Stimulated activated naive B cell treated with anti-CD40 and anti-IgM and Interleukin-4, amounts not matched to agents 10 μg/mL and 1 μg/mL and 100 μg/mL, for 72 hours (primary cell): ENCODE results near the gene SIK1.
A peak's percentile ranks its signal among the peaks of the same experiment; 100 is the strongest.
"Not testable (repeated sequence)": the region's sequence is repeated elsewhere in the genome, so short reads cannot be mapped to it uniquely, and the experiment has no call there.

Experiments
- ATAC-seq, 2 donors: fragments of 150-1000 bp; cut with Tn5 transposase; replicated peaks; 2 replicates each; pipeline ENCODE4 v1.10.0; 2021; ENCODE audit warnings: moderate library complexity in 1 of 2
- DNase-seq: peaks from one replicate; pipeline ENCODE4 v3.0.0; 2021
- H3K27ac Mint-ChIP-seq: one replicate; pipeline ENCODE4 v1.8.0; 2022; ENCODE audit warnings: mild to moderate bottlenecking, mixed read lengths
- H3K27me3 Mint-ChIP-seq, 2 donors: one replicate each; pipeline ENCODE4 v1.8.0; 2022; ENCODE audit warnings: mixed read lengths in 2 of 2
- H3K36me3 Mint-ChIP-seq, 2 donors: one replicate each; pipeline ENCODE4 v1.8.0; 2022; ENCODE audit warnings: mixed read lengths in 2 of 2, mild to moderate bottlenecking in 1 of 2
- H3K4me1 Mint-ChIP-seq, 2 donors: one replicate each; pipeline ENCODE4 v1.8.0; 2022; ENCODE audit warnings: mixed read lengths in 2 of 2, mild to moderate bottlenecking in 1 of 2
- H3K4me3 Mint-ChIP-seq, 2 donors: one replicate each; pipeline ENCODE4 v1.8.0; 2022; ENCODE audit warnings: mild to moderate bottlenecking in 2 of 2, mixed read lengths in 2 of 2, moderate library complexity in 1 of 2
- H3K9me3 Mint-ChIP-seq, 2 donors: one replicate each; pipeline ENCODE4 v1.8.0; 2022; ENCODE audit warnings: mixed read lengths in 2 of 2, mild to moderate bottlenecking in 1 of 2

The SIK1 gene

DNA sequence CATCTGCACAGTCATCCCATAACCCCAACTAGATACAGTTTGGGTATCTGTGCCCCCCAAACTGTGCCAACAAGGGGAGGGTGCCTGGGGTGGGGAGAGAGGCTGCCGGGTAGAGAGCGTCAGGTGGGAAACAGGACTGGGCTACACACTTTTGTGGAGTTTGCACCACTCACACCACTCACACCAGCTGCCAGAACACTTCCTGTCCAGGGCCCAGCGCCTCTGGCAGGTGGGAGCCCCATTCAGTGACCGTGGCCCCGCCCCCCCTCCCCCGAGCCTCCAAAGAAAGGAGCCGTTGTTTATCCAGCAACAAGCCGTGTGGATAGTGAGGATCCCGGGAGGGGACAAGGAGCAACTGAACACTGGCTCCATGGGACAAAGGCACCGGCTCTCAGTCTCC is 44.0 kb downstream of the SIK1 start:
- H3K36me3 Mint-ChIP-seq, H3K27me3 Mint-ChIP-seq, DNase-seq, H3K9me3 Mint-ChIP-seq, H3K4me1 Mint-ChIP-seq, ATAC-seq, H3K4me3 Mint-ChIP-seq, H3K27ac Mint-ChIP-seq: not testable (repeated sequence)

- H3K36me3 Mint-ChIP-seq, H3K9me3 Mint-ChIP-seq, DNase-seq, H3K27me3 Mint-ChIP-seq, H3K4me1 Mint-ChIP-seq, H3K4me3 Mint-ChIP-seq, H3K27ac Mint-ChIP-seq: not testable (repeated sequence)
- peak; percentile 56 to 68 for ATAC-seq
Measured at GRCh38 chr21:43380852-43381533, 45.9 kb downstream of the SIK1 start.

GRCh38 chr21:43380337-43380736 is 46.6 kb downstream of the SIK1 start:
- not testable (repeated sequence) for H3K27me3 Mint-ChIP-seq, H3K9me3 Mint-ChIP-seq, DNase-seq, H3K36me3 Mint-ChIP-seq, H3K27ac Mint-ChIP-seq, H3K4me3 Mint-ChIP-seq
- ATAC-seq: peak; percentile 50
- H3K4me1 Mint-ChIP-seq: peaks cover 3 to 12% of the 10 kb centered on the region in 2 donors

DNA sequence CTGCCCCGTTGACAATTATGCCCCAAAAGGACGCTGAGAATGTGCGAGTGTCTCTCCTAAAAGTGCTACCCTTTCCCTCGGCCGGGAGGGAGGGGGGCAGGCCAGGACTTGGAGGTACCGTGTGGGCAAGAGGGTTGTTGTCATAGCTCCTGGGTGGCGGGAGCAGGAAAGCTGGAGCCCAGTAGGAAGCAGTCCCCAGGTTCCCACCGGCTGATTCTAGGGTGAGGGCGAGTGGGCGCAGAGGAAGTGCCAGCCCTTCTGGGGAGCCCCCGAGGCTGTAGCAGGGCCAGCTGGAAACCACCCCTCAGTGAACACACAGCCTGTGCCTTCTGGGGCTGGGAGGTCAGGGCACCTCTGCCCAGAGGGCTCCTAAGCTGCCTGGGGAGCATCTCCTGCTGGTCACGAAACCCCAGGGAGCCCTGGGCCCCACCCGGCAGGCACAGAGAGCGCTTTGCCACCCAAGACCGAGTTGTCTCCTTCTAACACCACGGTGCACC is 47.3 kb downstream of the SIK1 start:
- H3K9me3 Mint-ChIP-seq, H3K27me3 Mint-ChIP-seq, H3K27ac Mint-ChIP-seq, H3K4me3 Mint-ChIP-seq, H3K36me3 Mint-ChIP-seq, DNase-seq: not testable (repeated sequence)
- ATAC-seq: peak; percentile 65 to 68
- peaks cover 3 to 19% of the 10 kb centered on the region in 2 donors for H3K4me1 Mint-ChIP-seq

DNA sequence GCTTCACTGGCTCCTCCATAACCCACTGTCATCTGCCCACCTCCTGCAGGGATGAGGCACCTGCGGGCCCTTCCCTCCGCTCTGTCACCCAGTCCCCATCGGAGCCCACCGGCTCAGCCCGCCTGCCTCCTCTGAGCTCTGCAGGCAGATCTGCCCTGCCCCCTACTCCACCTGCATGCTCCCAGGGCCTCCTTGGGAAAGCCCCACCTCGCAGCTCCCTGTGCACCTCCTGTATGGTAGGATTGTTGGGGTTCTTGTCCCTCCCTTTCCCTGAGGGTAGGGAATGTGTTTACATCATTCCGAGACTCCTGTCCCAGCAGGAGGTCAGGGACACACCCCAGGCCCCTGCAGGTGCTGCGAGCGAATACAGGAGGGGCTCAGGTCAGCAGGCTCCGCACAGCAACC is 50.5 kb downstream of the SIK1 start:
- Mint-ChIP-seq H3K4me3 (no peak overlapping the region), H3K27ac (peak overlapping the region; percentile 14), H3K4me1 (peaks cover 8 to 29% of the 10 kb centered on the region in 2 donors), H3K36me3 (no peaks in the 10 kb centered on the region), H3K9me3 (no peaks in the 10 kb centered on the region), H3K27me3 (no peaks in the 10 kb centered on the region)
- ATAC-seq (no peak), DNase-seq (no peak)

DNA sequence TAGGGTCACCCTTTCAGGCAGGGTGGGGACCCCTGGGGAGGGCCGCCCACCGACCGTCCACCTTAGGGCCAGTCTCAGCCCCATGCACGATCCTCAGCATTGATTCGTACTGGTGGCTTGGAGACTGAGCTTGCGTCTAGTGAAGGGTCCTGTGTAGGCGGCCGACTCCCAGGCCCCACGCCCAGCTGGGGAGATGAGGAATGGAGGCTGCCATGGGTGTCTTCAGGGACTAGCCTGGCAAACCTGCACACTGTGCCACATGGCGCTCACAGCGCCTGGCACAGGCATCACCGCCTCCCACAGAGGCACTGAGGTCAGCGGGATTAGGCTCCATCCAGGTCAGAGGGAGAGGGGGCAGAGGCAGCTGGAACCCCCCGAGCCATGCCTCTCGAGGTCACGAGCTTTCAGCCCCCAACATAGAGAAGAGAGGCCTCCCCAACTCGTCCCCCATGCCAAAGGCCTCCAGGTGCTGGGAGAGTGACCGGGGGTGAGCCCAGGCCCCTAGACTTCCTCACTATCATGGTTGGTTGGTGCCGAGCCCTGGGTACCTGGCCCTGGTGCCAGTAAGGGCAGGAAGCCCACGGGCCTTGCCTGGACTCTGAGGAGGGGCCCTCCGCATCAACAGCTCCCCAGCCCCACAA is 51.0 kb downstream of the SIK1 start:
- Mint-ChIP-seq H3K27ac (no peak overlapping the region), H3K27me3 (no peaks in the 10 kb centered on the region), H3K4me1 (peaks cover 11 to 34% of the 10 kb centered on the region in 2 donors), H3K9me3 (no peaks in the 10 kb centered on the region), H3K4me3 (no peak overlapping the region), H3K36me3 (no peaks in the 10 kb centered on the region)
- DNase-seq (no peak), ATAC-seq (no peak)

DNA sequence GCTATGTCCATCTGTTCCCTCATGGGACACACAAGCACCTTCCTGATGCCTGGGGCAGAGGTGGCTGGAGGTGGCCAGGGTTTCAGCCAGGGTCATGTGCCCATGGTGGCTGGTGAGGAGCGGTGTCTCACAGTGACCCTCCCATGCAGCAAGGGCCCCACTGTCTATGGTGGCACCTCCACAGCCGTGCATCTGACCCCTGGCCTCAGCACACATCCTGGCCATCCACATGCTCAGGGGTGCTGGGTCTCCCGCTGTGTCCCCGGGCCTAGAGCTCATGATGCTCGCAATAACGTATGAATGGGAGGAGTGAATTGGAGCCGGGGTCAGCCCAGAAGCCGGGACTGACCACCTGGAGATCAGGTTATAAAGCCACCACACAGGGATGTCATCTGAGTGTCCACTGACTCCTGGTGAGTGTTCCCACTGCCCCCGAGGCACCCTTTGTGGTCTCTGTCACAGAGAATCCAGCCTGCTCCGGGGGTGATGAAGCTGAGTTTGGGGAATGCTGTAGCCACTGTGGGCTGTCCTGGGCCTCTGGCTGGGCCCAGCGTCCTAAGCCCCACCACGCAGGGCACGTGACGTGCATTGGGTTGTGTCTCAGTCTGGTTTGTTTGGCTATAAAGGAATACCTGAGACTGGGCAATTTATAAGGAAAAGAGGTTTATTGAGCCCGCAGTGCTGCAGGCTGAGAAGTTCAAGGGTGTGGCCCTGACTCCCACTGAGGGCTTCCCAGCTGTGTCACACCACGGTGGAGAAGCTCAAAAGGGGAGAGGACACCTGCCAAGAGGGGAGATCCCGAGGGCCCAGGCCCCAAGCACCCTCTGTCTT is 51.7 kb downstream of the SIK1 start:
- DNase-seq (no peak), ATAC-seq (no peak)
- no peak overlapping the region for H3K27ac Mint-ChIP-seq
- H3K4me1 Mint-ChIP-seq: peaks cover 13 to 39% of the 10 kb centered on the region in 2 donors
- H3K4me3 Mint-ChIP-seq: no peak overlapping the region
- H3K36me3 Mint-ChIP-seq: no peaks in the 10 kb centered on the region
- H3K9me3 Mint-ChIP-seq: no peaks in the 10 kb centered on the region
- H3K27me3 Mint-ChIP-seq: no peaks in the 10 kb centered on the region

- Mint-ChIP-seq H3K36me3 (no peaks in the 10 kb centered on the region), H3K27ac (no peak overlapping the region), H3K4me3 (no peak overlapping the region)
Measured at GRCh38 chr21:43374228-43374885, 52.6 kb downstream of the SIK1 start.

DNA sequence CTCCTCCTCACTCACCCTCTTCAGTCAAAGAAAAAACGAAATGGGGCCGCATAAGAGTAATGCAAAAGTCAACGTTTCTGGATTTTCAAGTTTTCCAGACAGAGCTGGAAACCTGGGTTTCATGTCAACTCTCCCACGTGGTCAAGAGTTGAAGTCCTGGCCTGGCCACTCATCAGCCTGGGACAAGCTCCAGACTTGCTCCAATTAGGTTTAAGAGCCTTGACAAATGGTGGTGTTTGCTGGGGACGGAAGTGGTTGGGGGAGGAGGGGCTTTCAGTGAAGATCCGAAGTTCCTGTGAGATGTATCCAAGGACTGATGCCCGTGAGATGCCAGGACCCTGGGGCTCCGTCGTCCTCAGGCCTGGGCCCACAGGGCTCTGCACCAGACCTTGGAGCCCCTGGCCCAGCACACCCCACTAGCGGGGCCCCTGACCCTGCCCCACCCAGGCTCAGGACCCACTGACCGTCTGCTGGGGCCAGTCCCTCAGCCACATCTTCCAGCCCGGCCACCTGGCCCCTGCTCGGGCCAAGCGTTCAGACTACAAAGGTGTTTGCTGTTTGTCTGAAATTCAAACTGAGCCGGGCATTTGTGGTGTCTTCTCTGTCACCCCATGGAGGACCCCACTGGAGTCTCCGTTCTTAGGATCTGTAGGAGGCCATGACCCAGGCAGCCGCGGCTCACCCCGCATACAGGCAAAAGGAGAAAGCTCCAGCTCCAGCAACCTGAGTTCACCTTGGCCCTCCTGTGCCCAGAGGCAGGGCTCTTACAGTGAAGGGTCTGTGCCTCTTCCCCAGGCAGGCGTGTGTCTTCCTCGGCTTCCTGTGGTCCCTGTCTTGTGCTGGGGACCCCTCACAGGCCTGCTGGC is 53.3 kb downstream of the SIK1 start:
- H3K9me3 Mint-ChIP-seq: no peaks in the 10 kb centered on the region
- H3K4me3 Mint-ChIP-seq: no peak overlapping the region
- ATAC-seq (no peak), DNase-seq (no peak)
- H3K4me1 Mint-ChIP-seq: peaks cover 21 to 47% of the 10 kb centered on the region in 2 donors
- no peak overlapping the region for H3K27ac Mint-ChIP-seq
- H3K27me3 Mint-ChIP-seq: no peaks in the 10 kb centered on the region
- H3K36me3 Mint-ChIP-seq: no peaks in the 10 kb centered on the region

More at GRCh38 chr21:43374228-43374885, 52.6 kb downstream of the SIK1 start:
- DNase-seq: no peak
- ATAC-seq: no peak
- Mint-ChIP-seq H3K27me3 (no peaks in the 10 kb centered on the region), H3K9me3 (no peaks in the 10 kb centered on the region), H3K4me1 (peaks cover 15 to 43% of the 10 kb centered on the region in 2 donors)

- Mint-ChIP-seq H3K4me1 (peaks cover 26 to 55% of the 10 kb centered on the region in 2 donors), H3K36me3 (no peaks in the 10 kb centered on the region), H3K27ac (no peak overlapping the region), H3K4me3 (no peak overlapping the region), H3K27me3 (no peaks in the 10 kb centered on the region), H3K9me3 (no peaks in the 10 kb centered on the region)
- ATAC-seq: peak in 1 of 2 donors; percentile 10
- DNase-seq: no peak
Measured at GRCh38 chr21:43372663-43373361, 54.1 kb downstream of the SIK1 start.

DNA sequence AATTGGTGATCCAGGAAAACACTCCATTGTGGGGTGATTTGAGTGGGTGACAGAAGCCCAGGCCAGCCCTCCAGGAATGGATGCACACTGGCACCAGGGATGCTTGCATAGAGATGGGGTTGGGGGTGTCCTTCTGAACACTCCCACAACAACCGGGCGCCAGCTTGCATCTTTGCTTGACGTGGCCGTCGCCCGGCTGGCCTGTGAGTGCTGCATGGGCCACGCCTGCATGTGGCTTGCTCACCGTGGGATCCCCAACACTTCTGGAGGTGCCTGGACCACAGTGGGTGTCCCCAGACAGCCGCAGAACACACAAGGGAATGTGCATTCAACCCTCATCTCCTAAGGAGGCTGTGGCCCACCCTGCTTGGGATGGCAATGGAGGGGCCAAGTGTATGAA is 55.1 kb downstream of the SIK1 start:
- no peaks in the 10 kb centered on the region for H3K36me3 Mint-ChIP-seq
- H3K4me3 Mint-ChIP-seq: no peak overlapping the region
- peaks cover 26 to 58% of the 10 kb centered on the region in 2 donors for H3K4me1 Mint-ChIP-seq
- DNase-seq (no peak), ATAC-seq (no peak)
- no peaks in the 10 kb centered on the region for H3K27me3 Mint-ChIP-seq
- H3K9me3 Mint-ChIP-seq: no peaks in the 10 kb centered on the region
- H3K27ac Mint-ChIP-seq: no peak overlapping the region

DNA sequence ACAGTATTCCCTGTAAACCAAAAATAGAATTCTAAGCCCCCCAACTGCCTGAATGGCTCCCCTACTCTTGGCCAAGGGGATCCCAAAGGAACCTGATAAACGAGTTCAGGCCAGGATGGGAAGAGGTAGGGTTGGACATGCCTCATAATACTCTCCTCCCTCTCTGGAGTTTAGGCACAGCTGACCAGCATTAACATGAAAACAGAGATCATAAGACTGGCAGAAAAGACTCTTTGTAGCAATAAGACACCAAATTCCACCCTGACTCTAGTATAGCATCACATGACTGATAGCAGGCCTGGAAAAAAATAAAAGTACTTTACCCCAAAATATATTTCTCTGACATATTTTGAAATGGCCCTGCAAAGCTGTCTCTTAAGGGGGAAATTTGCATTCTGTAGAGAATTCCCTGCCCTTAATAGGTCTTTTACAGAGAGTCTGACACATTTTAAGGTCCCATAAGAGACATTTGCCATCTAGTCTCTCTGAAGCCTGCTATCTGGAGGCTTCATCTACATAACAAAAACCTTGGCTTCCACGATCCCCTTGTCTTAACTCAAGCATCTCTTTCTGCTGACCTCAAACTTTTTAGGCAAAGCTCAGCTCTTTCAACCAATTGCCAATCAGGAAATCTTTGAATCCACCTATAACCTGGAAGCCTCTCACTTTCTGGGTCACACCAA is 55.9 kb downstream of the SIK1 start:
- H3K4me3 Mint-ChIP-seq: no peak overlapping the region
- H3K9me3 Mint-ChIP-seq: no peaks in the 10 kb centered on the region
- H3K4me1 Mint-ChIP-seq: peaks cover 23 to 52% of the 10 kb centered on the region in 2 donors
- H3K27ac Mint-ChIP-seq: no peak overlapping the region
- no peak for ATAC-seq
- DNase-seq: no peak
- no peaks in the 10 kb centered on the region for H3K36me3 Mint-ChIP-seq
- H3K27me3 Mint-ChIP-seq: no peaks in the 10 kb centered on the region
